LNCAP (cell line): ENCODE results near the gene TRIM41.

Source experiments
- TF ChIP-seq, protein P1 (sequence below): fragments of 450-650 bp; IDR thresholded peaks from 2 replicates; pipeline ENCODE4 v1.5.1; 2017; ENCODE audit warnings: mild to moderate bottlenecking

TRIM41 gene

GRCh38 chr5:181265092-181265671 is 42.1 kb downstream of the TRIM41 start:
- TF ChIP-seq, protein P1, sequence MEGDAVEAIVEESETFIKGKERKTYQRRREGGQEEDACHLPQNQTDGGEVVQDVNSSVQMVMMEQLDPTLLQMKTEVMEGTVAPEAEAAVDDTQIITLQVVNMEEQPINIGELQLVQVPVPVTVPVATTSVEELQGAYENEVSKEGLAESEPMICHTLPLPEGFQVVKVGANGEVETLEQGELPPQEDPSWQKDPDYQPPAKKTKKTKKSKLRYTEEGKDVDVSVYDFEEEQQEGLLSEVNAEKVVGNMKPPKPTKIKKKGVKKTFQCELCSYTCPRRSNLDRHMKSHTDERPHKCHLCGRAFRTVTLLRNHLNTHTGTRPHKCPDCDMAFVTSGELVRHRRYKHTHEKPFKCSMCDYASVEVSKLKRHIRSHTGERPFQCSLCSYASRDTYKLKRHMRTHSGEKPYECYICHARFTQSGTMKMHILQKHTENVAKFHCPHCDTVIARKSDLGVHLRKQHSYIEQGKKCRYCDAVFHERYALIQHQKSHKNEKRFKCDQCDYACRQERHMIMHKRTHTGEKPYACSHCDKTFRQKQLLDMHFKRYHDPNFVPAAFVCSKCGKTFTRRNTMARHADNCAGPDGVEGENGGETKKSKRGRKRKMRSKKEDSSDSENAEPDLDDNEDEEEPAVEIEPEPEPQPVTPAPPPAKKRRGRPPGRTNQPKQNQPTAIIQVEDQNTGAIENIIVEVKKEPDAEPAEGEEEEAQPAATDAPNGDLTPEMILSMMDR, result no peak

- TF ChIP-seq, protein P1, result no peak
Measured at GRCh38 chr5:181271081-181271480, 48.0 kb downstream of the TRIM41 start.

GRCh38 chr5:181280251-181280762 is 57.2 kb downstream of the TRIM41 start:
- TF ChIP-seq, protein P1, result no peak

- TF ChIP-seq, protein P1, result no peak
Measured at GRCh38 chr5:181281077-181281983, 58.2 kb downstream of the TRIM41 start.

DNA sequence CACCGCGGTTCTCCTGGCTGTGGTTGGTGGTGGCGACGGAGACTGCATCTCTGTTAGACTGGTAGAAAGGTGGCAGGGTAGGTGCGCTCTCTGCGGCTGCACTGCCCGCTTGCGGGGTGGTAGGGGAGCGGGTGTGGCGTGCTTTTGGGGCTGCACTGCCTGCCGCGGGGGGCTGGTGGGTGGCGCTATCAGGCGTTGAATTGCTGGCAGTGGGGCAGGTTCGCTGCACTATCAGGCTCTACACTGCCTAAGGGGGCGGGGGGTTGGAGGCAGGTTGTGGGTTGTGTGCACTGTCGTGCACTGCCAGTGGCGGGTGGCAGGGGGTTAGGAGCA is 58.9 kb downstream of the TRIM41 start:
- TF ChIP-seq, protein P1, result no peak

DNA sequence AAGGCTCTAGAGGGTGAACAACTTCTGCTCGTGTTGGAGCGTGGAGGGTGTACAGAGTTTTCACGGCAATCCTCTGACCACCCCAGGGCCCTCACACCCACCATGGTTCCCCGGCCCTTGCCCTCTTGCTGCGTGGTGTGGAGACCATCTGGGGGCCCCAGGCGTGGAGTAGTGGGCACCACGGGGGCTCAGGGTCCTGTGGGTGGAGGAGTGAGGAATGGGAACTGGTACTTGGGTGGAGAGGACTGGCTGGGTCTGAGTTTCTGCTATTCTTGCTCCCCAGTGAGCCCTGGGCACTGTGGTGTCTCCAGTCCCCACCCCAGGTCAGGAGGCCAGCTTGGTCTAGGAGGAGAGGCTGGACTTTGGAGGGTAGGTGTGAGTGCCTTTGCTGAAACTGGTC is 59.8 kb downstream of the TRIM41 start:
- TF ChIP-seq, protein P1, result no peak

GRCh38 chr5:181283347-181283746 is 60.3 kb downstream of the TRIM41 start:
- TF ChIP-seq, protein P1, result no peak
